ENCODE measurements around the gene PRMT3.

PRMT3 gene

GRCh38 chr11:20457001-20457799 is 69.7 kb downstream of the PRMT3 start:
- Mint-ChIP-seq H3K36me3 (ENCODE audit: low read depth) (peaks cover 1% of the 10 kb centered on the region), H3K4me1 (no peaks in the 10 kb centered on the region), H3K9me3 (no peaks in the 10 kb centered on the region), H3K27me3 (ENCODE audit: low read depth, poor library complexity) (no peaks in the 10 kb centered on the region), H3K4me3 (no peak overlapping the region), H3K27ac (no peak overlapping the region)
- TF ChIP-seq, protein P1, sequence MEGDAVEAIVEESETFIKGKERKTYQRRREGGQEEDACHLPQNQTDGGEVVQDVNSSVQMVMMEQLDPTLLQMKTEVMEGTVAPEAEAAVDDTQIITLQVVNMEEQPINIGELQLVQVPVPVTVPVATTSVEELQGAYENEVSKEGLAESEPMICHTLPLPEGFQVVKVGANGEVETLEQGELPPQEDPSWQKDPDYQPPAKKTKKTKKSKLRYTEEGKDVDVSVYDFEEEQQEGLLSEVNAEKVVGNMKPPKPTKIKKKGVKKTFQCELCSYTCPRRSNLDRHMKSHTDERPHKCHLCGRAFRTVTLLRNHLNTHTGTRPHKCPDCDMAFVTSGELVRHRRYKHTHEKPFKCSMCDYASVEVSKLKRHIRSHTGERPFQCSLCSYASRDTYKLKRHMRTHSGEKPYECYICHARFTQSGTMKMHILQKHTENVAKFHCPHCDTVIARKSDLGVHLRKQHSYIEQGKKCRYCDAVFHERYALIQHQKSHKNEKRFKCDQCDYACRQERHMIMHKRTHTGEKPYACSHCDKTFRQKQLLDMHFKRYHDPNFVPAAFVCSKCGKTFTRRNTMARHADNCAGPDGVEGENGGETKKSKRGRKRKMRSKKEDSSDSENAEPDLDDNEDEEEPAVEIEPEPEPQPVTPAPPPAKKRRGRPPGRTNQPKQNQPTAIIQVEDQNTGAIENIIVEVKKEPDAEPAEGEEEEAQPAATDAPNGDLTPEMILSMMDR (IDR thresholded peaks at IDR 0.05) = no peak
- no peak for DNase-seq

- H3K4me1 Mint-ChIP-seq = no peaks in the 10 kb centered on the region
Measured at GRCh38 chr11:20457934-20458680, 70.6 kb downstream of the PRMT3 start.

GRCh38 chr11:20458905-20459632 is 71.6 kb downstream of the PRMT3 start:
- Mint-ChIP-seq H3K9me3 (no peaks in the 10 kb centered on the region), H3K36me3 (ENCODE audit: low read depth) (peaks cover 18% of the 10 kb centered on the region), H3K27ac (no peak overlapping the region), H3K27me3 (ENCODE audit: low read depth, poor library complexity) (no peaks in the 10 kb centered on the region), H3K4me1 (no peaks in the 10 kb centered on the region), H3K4me3 (no peak overlapping the region)
- no peak for DNase-seq
- TF ChIP-seq, protein P1 (IDR thresholded peaks at IDR 0.05) = no peak

More at GRCh38 chr11:20457934-20458680, 70.6 kb downstream of the PRMT3 start:
- H3K27me3 Mint-ChIP-seq (ENCODE audit: low read depth, poor library complexity) = no peaks in the 10 kb centered on the region
- H3K9me3 Mint-ChIP-seq = no peaks in the 10 kb centered on the region
- no peak for DNase-seq
- no peak overlapping the region for H3K4me3 Mint-ChIP-seq
- H3K36me3 Mint-ChIP-seq (ENCODE audit: low read depth) = peaks cover 10% of the 10 kb centered on the region
- H3K27ac Mint-ChIP-seq = no peak overlapping the region
- TF ChIP-seq, protein P1 (IDR thresholded peaks at IDR 0.05) = no peak

- TF ChIP-seq, protein P1 (IDR thresholded peaks at IDR 0.05) = no peak
- peaks cover 23% of the 10 kb centered on the region for H3K36me3 Mint-ChIP-seq (ENCODE audit: low read depth)
- no peaks in the 10 kb centered on the region for H3K9me3 Mint-ChIP-seq
- no peak overlapping the region for H3K27ac Mint-ChIP-seq
- no peak for DNase-seq
- H3K4me3 Mint-ChIP-seq = no peak overlapping the region
- H3K27me3 Mint-ChIP-seq (ENCODE audit: low read depth, poor library complexity) = no peaks in the 10 kb centered on the region
- H3K4me1 Mint-ChIP-seq = no peaks in the 10 kb centered on the region
Measured at GRCh38 chr11:20459865-20460264, 72.3 kb downstream of the PRMT3 start.

- no peaks in the 10 kb centered on the region for H3K4me1 Mint-ChIP-seq
- no peak overlapping the region for H3K4me3 Mint-ChIP-seq
- no peaks in the 10 kb centered on the region for H3K27me3 Mint-ChIP-seq (ENCODE audit: low read depth, poor library complexity)
- no peak overlapping the region for H3K27ac Mint-ChIP-seq
- peaks cover 23% of the 10 kb centered on the region for H3K36me3 Mint-ChIP-seq (ENCODE audit: low read depth)
- TF ChIP-seq, protein P1 (IDR thresholded peaks at IDR 0.05) = no peak
- no peak for DNase-seq
- H3K9me3 Mint-ChIP-seq = no peaks in the 10 kb centered on the region
Measured at GRCh38 chr11:20464518-20464917, 77.0 kb downstream of the PRMT3 start.
